IPS DF 6.9 (cell line): ENCODE measurements around the gene RFC4.

Experiments used
- DNase-seq: peaks from one replicate; pipeline ENCODE4 v3.0.0-alpha.2; 2013; ENCODE audit warnings: low read depth, low spot score
- H3K27ac ChIP-seq: one replicate; pipeline ENCODE4 v1.5.1; 2013; ENCODE audit warnings: low read length, control low read depth
- H3K27me3 ChIP-seq: 2 replicates; pipeline ENCODE4 v1.6.1; 2013; ENCODE audit warnings: mild to moderate bottlenecking, low read length; ENCODE audit not compliant: control insufficient read depth, insufficient read depth
- H3K36me3 ChIP-seq: 2 replicates; pipeline ENCODE4 v1.6.1; 2013; ENCODE audit warnings: low read length; ENCODE audit not compliant: control insufficient read depth, insufficient read depth
- H3K4me1 ChIP-seq: 2 replicates; pipeline ENCODE4 v1.6.1; 2013; ENCODE audit warnings: low read length; ENCODE audit not compliant: control insufficient read depth, insufficient read depth
- H3K4me3 ChIP-seq: 2 replicates; pipeline ENCODE4 v1.5.1; 2013; ENCODE audit warnings: mild to moderate bottlenecking, low read length
- H3K9me3 ChIP-seq: 2 replicates; pipeline ENCODE4 v1.6.1; 2013; ENCODE audit warnings: low read length, inconsistent platforms; ENCODE audit not compliant: control insufficient read depth, insufficient read depth
- WGBS: extraction: QIAGEN DNeasy Blood & Tissue Kit; methylation state at CpG from one replicate; pipeline ENCODE4 v1.1.7; 2013; ENCODE audit warnings: mixed read lengths, missing lambda C conversion rate; ENCODE audit not compliant: insufficient read length, insufficient coverage; 5-methylcytosine and 5-hydroxymethylcytosine counted together

RFC4 gene

GRCh38 chr3:186750316-186750715, 56.0 kb downstream of the RFC4 start:
- H3K4me1 ChIP-seq: peaks cover 3% of the 10 kb centered on the region; the same call in 1 of the 2 replicates
- no peak for DNase-seq
- no peak overlapping the region for H3K27ac ChIP-seq
- H3K27me3 ChIP-seq: no peaks in the 10 kb centered on the region
- no peak overlapping the region for H3K4me3 ChIP-seq
- no peaks in the 10 kb centered on the region for H3K9me3 ChIP-seq
- no CpG with 5 or more reads among the region's 2 CpGs for WGBS
- H3K36me3 ChIP-seq: no peaks in the 10 kb centered on the region

GRCh38 chr3:186746008-186746407, 60.3 kb downstream of the RFC4 start:
- DNase-seq: peak; percentile 79

GRCh38 chr3:186743666-186744065, 62.6 kb downstream of the RFC4 start:
- Histone ChIP-seq H3K4me3 (no peak overlapping the region), H3K27me3 (no peaks in the 10 kb centered on the region), H3K4me1 (peaks cover 3% of the 10 kb centered on the region; the same call in 1 of the 2 replicates), H3K9me3 (no peaks in the 10 kb centered on the region), H3K36me3 (no peaks in the 10 kb centered on the region), H3K27ac (no peak overlapping the region)
- WGBS: no CpG with 5 or more reads among the region's 3 CpGs
- DNase-seq: no peak

More at GRCh38 chr3:186746008-186746407, 60.3 kb downstream of the RFC4 start:
- WGBS: no CpG with 5 or more reads among the region's 10 CpGs
- Histone ChIP-seq H3K36me3 (no peaks in the 10 kb centered on the region), H3K4me1 (peaks cover 3% of the 10 kb centered on the region; the same call in 1 of the 2 replicates), H3K27ac (no peak overlapping the region), H3K27me3 (no peaks in the 10 kb centered on the region), H3K4me3 (no peak overlapping the region), H3K9me3 (no peaks in the 10 kb centered on the region)

- peaks cover 3% of the 10 kb centered on the region; the same call in 1 of the 2 replicates for H3K4me1 ChIP-seq
- no peak for DNase-seq
- no peaks in the 10 kb centered on the region for H3K9me3 ChIP-seq
- WGBS: no CpG with 5 or more reads among the region's 7 CpGs
- H3K4me3 ChIP-seq: no peak overlapping the region
- no peaks in the 10 kb centered on the region for H3K36me3 ChIP-seq
- no peak overlapping the region for H3K27ac ChIP-seq
- no peaks in the 10 kb centered on the region for H3K27me3 ChIP-seq
Measured at GRCh38 chr3:186742618-186743380, 63.5 kb downstream of the RFC4 start.
